ENCODE results near the gene ZSCAN10.

ZSCAN10 gene

DNA sequence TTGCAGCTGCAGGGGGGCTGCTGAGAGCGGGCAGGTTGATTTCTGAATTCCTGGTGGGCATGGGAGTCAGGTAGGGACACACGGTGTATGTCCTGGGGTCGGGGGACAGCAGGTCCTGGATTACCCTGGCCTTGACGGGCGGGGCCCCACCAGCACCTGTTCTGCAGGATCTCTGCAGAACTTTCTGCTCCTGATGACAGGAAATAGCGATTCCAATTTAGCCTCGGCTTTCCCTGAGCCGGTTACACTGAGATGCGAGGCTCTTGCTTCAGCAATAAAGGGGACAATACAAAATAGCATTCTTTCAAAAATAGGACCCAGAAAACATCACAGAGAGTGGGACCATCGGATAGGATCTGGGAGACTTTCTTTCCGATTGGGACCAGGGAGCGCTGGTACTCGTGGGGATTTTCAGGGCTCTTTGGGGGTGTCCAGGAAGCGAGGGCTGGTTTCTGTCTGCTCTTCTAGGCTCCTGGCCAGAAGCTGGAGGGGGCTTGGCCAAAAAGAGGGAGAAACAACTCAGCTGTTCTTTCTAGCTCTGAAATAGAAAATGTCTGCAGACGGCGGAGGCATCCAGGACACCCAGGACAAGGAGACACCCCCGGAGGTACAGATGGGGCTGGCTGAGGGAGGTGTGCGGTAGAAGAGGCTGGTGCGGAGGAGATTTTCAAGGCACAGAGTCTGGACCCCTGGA is 13.9 kb upstream of the ZSCAN10 start:
- TF ChIP-seq SIN3A (IDR thresholded peaks at IDR 0.05; ENCODE audit: borderline replicate concordance, insufficient read depth, low read length), result no peak
- TF ChIP-seq POLR2AphosphoS5 (IDR thresholded peaks at IDR 0.05; ENCODE audit: low read depth, low read length), result no peak
- TF ChIP-seq TAF1 (IDR thresholded peaks at IDR 0.05; ENCODE audit: borderline replicate concordance, insufficient read depth, low read length), result no peak
- TF ChIP-seq FOXP2 (optimal IDR thresholded peaks at IDR 0.05; ENCODE audit: borderline replicate concordance, extremely low read depth, extremely low read length, insufficient read depth), result no peak
- TF ChIP-seq, protein P1, sequence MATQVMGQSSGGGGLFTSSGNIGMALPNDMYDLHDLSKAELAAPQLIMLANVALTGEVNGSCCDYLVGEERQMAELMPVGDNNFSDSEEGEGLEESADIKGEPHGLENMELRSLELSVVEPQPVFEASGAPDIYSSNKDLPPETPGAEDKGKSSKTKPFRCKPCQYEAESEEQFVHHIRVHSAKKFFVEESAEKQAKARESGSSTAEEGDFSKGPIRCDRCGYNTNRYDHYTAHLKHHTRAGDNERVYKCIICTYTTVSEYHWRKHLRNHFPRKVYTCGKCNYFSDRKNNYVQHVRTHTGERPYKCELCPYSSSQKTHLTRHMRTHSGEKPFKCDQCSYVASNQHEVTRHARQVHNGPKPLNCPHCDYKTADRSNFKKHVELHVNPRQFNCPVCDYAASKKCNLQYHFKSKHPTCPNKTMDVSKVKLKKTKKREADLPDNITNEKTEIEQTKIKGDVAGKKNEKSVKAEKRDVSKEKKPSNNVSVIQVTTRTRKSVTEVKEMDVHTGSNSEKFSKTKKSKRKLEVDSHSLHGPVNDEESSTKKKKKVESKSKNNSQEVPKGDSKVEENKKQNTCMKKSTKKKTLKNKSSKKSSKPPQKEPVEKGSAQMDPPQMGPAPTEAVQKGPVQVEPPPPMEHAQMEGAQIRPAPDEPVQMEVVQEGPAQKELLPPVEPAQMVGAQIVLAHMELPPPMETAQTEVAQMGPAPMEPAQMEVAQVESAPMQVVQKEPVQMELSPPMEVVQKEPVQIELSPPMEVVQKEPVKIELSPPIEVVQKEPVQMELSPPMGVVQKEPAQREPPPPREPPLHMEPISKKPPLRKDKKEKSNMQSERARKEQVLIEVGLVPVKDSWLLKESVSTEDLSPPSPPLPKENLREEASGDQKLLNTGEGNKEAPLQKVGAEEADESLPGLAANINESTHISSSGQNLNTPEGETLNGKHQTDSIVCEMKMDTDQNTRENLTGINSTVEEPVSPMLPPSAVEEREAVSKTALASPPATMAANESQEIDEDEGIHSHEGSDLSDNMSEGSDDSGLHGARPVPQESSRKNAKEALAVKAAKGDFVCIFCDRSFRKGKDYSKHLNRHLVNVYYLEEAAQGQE (IDR thresholded peaks at IDR 0.05; ENCODE audit: insufficient read depth in 1 of 2, low read depth in 2 of 2, low read length in 2 of 2), result no peak

DNA sequence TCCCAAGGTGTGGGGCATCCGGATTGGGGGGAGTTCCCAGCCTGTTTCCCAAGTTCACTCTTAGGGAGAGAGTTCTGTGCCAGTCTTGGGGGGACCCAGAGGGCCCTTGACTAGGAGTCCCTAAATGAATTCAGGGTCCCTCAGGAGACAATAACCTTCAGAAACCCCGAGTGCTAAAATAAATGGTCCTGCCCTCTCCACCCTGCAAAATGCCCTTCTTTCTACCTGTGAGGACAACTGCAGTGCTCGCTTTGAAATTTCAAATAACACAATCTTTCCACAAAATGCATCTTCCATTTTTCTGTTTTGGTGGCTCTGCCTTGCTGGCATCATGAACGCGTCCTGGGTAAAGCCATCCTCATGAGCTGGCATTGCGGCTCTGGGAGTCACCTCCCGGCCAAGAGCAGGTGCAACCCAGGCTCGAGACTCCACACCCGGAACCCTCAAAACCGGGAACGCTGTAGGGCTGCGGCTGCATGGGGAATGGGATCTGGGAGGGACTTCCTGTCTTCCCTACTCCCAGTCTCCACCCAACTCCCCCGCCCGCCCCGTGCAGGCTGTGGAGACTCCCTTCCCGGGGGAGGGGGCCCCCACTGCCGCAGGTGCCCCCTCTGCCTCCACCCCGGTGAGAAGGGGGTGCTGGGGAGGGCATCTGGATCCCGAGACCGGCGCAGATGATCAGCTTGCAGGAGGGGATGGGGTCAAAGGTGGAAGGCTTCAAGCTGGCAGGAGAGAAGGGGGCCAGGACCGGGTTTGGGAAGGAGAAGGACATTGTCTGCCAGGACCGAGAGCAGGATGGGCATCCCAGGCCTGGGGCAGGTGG is 13.2 kb upstream of the ZSCAN10 start, which contains the start of gene ZNF205:
TSS of gene ZNF205 (plus strand) at position 529 of the 823 bp plus-strand sequence. CDS start 845 bp downstream, outside the sequence.
- peak; percentile 42 for TF ChIP-seq FOXP2 (optimal IDR thresholded peaks at IDR 0.05; ENCODE audit: borderline replicate concordance, extremely low read depth, extremely low read length, insufficient read depth)
- peak; percentile 80 for TF ChIP-seq POLR2AphosphoS5 (IDR thresholded peaks at IDR 0.05; ENCODE audit: low read depth, low read length)
- TF ChIP-seq SIN3A (IDR thresholded peaks at IDR 0.05; ENCODE audit: borderline replicate concordance, insufficient read depth, low read length), result peak; percentile 64; the same call in 1 of the 2 replicates
- TF ChIP-seq, protein P1 (IDR thresholded peaks at IDR 0.05; ENCODE audit: insufficient read depth in 1 of 2, low read depth in 2 of 2, low read length in 2 of 2), result peak in 1 of 2 experiments; percentile 47; a peak in 1 of 4 replicates
- TF ChIP-seq TAF1 (IDR thresholded peaks at IDR 0.05; ENCODE audit: borderline replicate concordance, insufficient read depth, low read length), result peak; percentile 92

DNA sequence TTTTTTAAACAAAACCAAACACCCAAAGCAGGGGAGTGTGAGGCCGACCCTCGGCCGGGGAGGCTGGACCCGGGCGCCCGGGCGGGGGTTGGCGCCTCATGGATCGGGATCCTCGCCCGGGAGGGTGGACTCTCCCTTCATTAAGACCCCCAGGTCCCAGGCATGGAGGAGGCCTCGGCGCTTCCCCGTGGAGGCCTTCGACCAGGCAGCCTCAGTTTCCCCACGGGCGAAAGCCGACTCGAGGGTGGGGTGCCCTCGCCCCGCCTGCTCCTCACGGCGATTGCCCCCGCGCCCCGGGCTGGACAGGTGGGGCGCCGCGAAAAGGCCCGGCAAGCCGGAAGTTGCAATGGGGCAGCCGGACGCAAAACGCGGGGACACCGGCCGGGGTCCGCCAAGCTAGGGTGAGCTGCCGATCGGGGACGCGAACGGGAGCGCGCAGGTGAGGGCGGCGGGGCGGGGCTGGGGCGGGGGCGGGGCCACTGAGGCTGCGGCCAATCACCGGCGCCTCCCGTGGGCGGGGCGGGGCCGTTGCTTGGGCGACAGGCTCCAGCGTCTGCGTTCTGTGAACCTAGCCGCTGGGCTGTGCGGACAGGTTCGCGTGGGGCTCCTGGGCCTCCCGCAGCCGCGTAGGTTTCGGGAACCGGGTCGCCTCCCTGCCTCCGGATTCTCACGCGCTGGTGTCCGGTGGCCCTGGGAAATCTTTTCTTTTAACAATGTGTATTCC is 7.3 kb upstream of the ZSCAN10 start:
- no peak for TF ChIP-seq FOXP2 (optimal IDR thresholded peaks at IDR 0.05; ENCODE audit: borderline replicate concordance, extremely low read depth, extremely low read length, insufficient read depth)
- TF ChIP-seq, protein P1 (IDR thresholded peaks at IDR 0.05; ENCODE audit: insufficient read depth in 1 of 2, low read depth in 2 of 2, low read length in 2 of 2), result no peak
- TF ChIP-seq POLR2AphosphoS5 (IDR thresholded peaks at IDR 0.05; ENCODE audit: low read depth, low read length), result peak; percentile 54
- peak; percentile 53; the same call in 1 of the 2 replicates for TF ChIP-seq SIN3A (IDR thresholded peaks at IDR 0.05; ENCODE audit: borderline replicate concordance, insufficient read depth, low read length)
- 0 out of 2 replicates have a peak, but pooled peaks have one; percentile 40 for TF ChIP-seq TAF1 (IDR thresholded peaks at IDR 0.05; ENCODE audit: borderline replicate concordance, insufficient read depth, low read length)

DNA sequence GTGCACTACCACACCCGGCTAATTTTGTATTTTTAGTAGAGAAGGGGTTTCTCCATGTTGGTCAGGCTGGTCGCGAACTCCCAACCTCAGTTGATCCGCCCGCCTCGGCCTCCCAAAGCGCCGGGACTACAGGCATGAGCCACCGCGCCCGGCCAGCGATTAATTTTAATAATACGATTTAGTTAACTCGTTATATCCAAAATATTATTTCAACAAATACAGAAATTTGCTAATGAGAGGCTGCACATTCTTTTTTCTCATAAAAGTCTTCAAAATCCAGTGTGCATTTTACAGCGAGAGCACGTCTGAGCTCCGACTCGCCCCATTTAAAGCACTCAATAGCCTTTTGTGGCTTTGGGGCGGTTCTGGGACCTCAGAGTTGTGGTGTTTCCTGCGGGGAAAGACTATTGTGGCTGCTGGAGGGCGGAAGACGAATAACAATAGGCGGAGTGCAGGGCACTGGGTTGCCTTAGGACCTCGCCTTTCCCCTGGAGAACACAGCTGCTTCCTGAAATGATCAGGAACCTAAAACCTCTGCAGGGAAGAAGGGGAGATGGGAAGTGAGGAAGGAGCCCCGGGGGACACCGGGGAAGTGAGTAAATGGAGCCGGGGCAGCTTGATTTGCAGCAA is 2.9 kb upstream of the ZSCAN10 start:
- TF ChIP-seq TAF1 (IDR thresholded peaks at IDR 0.05; ENCODE audit: borderline replicate concordance, insufficient read depth, low read length) (no peak), POLR2AphosphoS5 (IDR thresholded peaks at IDR 0.05; ENCODE audit: low read depth, low read length) (no peak), SIN3A (IDR thresholded peaks at IDR 0.05; ENCODE audit: borderline replicate concordance, insufficient read depth, low read length) (no peak), FOXP2 (optimal IDR thresholded peaks at IDR 0.05; ENCODE audit: borderline replicate concordance, extremely low read depth, extremely low read length, insufficient read depth) (no peak)
- TF ChIP-seq, protein P1 (IDR thresholded peaks at IDR 0.05; ENCODE audit: insufficient read depth in 1 of 2, low read depth in 2 of 2, low read length in 2 of 2), result no peak

All from PFSK-1 (cell line).